ENCODE measurements around the gene C10orf95.

Gene C10orf95

DNA sequence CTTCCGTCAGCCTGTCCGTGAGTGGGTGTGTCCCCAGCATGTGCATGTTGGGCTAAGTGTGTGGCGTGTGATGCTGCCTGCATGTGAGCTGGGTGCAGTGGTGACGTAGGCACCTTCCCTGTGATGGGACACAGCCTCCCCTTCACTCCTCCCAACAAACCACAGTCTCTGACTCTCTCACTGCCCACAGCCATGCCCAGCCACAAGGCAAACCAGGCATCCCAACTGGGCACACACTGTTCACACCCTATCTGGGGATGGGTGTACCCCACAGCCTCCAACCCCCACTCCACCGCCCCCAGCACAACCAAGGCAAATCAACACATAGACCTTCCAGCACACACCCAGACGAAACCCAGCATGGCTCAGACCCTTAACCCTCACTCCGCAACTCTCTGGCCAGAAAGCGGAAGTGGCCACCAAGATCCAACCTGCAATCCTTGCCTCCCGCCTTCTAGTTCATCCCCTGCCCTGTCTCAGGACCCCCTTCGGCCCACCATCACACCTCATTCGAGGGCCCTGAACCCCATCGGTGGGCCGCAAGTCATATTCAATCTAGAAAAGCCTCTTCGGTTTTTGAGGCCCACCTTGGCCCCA, 43.1 kb downstream of the C10orf95 start:
- peak overlapping the region; percentile 35 for H3K4me3 ChIP-seq (ENCODE audit: control insufficient read depth, low read depth, low read length)
- TF ChIP-seq CTCF (conservative IDR thresholded peaks at IDR 0.05; ENCODE audit: control insufficient read depth, insufficient read depth, low read depth, low read length): no peak
- peak; percentile 43 for DNase-seq (ENCODE audit: low read depth)

GRCh38 chr10:102407425-102408130, 43.8 kb downstream of the C10orf95 start:
- no peak for DNase-seq (ENCODE audit: low read depth)
- H3K4me3 ChIP-seq (ENCODE audit: control insufficient read depth, low read depth, low read length): no peak overlapping the region
- TF ChIP-seq CTCF (conservative IDR thresholded peaks at IDR 0.05; ENCODE audit: control insufficient read depth, insufficient read depth, low read depth, low read length): no peak

GRCh38 chr10:102406815-102407214, 44.5 kb downstream of the C10orf95 start:
- no peak for DNase-seq (ENCODE audit: low read depth)
- TF ChIP-seq CTCF (conservative IDR thresholded peaks at IDR 0.05; ENCODE audit: control insufficient read depth, insufficient read depth, low read depth, low read length): no peak
- no peak overlapping the region for H3K4me3 ChIP-seq (ENCODE audit: control insufficient read depth, low read depth, low read length)

DNA sequence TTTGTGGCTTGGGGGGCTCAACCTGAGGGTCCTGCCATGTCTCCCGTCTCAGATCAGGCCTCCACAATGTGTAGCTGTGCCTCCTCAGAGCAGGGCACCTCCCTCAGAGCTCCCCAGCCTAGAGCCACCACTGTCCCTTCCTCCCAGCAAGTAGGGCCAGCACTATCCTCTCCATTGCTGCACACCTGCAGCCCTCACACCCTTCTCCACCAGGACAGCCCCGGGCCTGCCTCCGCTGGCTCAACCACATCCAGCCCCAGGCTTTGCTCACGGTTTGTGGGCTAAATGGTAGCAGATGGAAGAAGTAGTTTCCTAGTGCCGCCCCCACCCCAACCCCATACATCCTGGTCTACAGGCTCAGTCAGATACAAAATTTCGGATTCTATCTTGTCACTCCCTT, 45.7 kb downstream of the C10orf95 start:
- DNase-seq (ENCODE audit: low read depth): no peak
- no peak overlapping the region for H3K4me3 ChIP-seq (ENCODE audit: control insufficient read depth, low read depth, low read length)
- TF ChIP-seq CTCF (conservative IDR thresholded peaks at IDR 0.05; ENCODE audit: control insufficient read depth, insufficient read depth, low read depth, low read length): no peak

DNA sequence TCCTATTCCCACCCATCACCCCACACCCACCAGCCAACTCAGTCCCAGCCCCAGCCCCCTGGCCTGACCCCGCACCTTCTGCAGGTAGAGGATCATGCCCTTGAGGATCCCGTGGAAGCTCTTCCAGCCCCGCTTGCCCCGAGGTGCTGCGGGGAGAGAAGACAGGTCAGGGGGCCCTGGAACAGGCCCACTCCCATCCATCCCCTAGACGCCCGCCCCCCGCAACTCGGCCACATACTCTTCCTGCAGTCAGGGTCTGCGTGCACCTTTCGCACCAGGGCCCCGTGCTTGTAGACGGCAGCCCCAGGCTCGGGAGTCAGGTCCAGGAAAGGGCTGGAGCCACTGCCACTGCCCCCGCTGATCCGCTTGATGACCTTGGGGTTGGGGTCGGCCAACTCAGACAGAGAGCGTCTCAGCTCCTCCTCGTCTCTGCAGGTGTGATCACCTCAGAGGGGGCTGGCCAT, 46.2 kb downstream of the C10orf95 start:
- no peak overlapping the region for H3K4me3 ChIP-seq (ENCODE audit: control insufficient read depth, low read depth, low read length)
- DNase-seq (ENCODE audit: low read depth): no peak
- TF ChIP-seq CTCF (conservative IDR thresholded peaks at IDR 0.05; ENCODE audit: control insufficient read depth, insufficient read depth, low read depth, low read length): no peak

DNA sequence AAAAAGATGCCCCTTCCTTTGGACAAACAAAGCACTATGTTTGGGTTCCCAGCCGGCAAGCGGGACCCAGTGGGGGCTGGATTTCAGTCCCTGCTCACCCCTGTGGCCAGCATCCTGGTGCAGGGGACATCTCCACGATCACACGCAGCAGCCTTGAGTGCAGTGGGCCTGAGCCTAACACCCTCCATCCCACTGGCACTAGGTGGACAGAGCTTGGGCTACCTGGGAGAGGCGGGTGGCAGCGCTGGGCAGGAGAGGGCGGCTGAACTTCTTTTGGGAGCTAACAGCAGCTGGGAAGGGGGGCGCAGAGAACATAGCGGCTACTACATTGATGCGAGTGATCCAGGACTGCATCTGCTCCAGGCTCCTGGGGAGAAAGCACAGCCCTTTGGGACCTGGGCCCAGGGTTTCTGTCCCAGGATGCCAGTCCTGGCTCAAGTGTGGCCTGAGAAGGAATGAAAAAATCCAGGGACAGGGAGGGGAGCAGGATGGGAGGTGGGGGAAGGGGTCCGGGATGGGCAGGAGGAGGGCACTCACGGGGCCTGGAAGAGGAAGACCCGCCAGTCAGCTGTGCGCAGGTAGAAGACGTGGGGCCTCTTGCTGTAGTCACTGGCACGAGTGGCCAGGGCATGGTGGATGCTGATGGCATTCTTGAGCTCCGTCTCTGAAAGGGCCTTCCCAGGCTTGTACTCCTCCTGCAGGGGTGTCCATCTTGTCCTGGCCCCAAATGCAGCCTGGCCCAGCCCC, 46.8 kb downstream of the C10orf95 start:
- DNase-seq (ENCODE audit: low read depth): no peak
- no peak overlapping the region for H3K4me3 ChIP-seq (ENCODE audit: control insufficient read depth, low read depth, low read length)
- no peak for TF ChIP-seq CTCF (conservative IDR thresholded peaks at IDR 0.05; ENCODE audit: control insufficient read depth, insufficient read depth, low read depth, low read length)

All from fibroblast of mammary gland (primary cell).